ENCODE results near the gene RMND1.

The RMND1 gene

DNA sequence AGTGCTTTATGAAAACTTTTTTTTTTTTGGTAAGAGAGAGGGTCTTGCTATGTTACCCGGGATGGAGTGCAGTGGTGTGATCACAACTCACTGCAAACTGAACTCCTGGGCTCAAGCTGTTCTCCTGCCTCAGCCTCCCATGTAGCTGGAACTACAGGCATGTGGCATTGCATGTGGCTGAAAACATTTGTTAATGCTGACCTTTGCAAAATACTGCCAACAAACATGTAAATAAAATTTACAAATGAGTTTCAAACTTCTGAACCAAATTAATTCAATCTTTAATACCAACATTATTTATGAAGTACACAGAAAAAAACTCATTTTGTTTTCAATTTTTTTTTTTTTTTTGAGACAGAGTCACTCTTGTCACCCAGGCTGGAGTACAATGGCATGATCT, 34.4 kb downstream of the RMND1 start:
- DNase-seq (ENCODE audit: low spot score) = no peak

DNA sequence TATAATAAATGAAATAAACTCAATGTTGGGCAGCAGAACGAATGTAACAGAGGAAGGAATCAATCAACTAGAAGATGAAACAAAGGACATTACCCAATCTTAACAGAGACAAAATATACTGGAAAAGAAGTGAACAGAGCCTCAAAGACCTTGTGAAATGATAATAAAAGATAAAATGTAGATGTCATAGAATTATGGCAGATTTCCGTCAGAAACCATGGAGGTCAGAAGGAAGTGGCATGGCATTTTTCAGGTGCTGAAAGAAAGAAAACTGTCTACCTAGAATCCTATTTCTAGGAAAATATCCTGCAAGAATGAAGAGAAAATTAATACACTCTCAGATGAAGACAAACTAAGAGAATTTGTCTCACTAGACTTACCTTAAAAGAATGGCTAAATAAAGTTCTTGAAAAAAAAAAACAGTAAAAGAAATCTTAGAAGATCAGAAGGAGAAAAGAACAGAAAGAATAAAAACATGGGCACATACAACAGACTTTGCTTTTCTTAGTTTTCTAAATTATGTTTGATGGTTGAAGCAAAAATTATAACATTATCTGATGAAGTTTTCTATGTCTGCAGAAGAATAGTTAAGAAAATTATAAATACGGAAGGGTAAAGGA, 37.2 kb downstream of the RMND1 start:
- no peak for DNase-seq (ENCODE audit: low spot score)

GRCh38 chr6:151413372-151414145, 38.4 kb downstream of the RMND1 start:
- no peak for DNase-seq (ENCODE audit: low spot score)

- no peak for DNase-seq (ENCODE audit: low spot score)
Observed at GRCh38 chr6:151412909-151413308, 39.0 kb downstream of the RMND1 start.

DNA sequence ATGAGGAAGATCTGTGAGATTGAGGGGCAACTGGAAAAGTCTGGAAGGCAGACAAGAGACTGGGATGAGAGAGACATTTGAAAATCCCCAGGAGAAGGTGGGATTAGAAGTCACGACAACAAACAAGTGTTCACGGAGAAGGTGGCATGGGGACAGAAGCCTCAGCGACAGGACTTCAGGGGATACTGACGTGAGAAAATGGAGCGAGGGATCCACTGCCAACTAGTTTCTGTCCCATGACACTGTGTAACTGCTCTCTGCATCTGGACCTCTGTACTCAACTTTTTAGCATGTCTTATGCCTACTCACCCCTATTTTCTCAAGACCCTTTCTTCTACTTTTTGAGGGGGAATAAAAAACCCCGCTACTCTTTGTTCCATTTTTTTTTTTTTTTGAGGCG, 42.2 kb downstream of the RMND1 start:
- DNase-seq (ENCODE audit: low spot score) = no peak

- no peak for DNase-seq (ENCODE audit: low spot score)
Observed at GRCh38 chr6:151409260-151409659, 42.7 kb downstream of the RMND1 start.

DNA sequence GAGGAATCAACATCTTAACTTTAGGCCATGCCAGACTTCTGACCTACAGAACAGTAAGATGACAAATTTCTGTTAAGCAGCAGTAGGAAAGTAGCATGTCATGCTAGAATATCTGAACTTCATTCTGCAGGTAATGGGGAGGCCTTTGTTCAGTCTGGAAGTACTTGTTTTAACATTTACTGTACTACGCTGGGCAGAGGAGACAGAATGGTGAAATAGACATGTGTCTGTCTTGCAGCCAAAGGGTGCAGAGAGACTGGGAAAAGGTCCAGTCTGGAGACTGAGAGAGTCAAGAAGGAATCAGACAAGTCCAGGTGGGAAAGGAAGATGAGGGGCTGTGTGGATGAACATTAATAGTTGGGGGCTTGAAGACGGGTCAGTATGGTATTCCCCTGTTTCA, 43.1 kb downstream of the RMND1 start:
- DNase-seq (ENCODE audit: low spot score) = no peak

DNA sequence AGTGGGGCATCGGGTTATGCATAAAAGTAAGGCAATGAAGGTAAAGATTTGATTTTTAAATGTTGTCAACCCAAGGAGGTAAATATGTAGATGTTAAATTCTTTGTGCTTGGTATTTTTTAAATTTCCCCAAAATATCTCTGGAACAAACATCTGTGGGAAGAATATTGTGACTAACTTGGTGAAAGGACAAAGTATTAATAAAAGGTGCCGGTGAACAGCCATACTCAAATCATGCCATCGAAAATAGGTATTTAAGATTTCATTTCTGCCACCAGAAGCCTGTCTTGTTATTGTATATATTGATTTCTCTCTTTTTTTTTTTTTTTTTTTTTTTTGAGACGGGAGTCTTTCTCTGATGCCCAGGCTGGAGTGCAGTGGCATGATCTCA, 48.0 kb downstream of the RMND1 start:
- DNase-seq (ENCODE audit: low spot score) = no peak

DNA sequence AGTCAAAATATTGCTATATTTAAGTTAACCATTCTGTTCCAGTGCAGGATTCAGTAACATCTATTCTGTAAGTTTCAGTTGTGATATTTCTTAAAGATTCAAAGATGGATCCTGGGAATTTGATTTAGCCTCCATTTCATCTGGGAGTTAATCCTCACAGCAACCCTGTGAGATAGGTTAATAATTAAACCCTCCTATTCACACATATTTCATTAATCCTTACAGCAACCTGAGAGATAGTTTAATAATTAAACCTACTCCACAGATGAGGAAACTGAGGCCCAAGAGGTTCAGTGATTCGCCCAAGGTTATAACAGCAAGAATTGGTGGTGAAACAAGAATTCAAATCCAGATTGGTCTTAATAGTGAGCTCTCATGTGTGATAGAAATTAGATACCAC, 49.7 kb downstream of the RMND1 start:
- no peak for DNase-seq (ENCODE audit: low spot score)

DNA sequence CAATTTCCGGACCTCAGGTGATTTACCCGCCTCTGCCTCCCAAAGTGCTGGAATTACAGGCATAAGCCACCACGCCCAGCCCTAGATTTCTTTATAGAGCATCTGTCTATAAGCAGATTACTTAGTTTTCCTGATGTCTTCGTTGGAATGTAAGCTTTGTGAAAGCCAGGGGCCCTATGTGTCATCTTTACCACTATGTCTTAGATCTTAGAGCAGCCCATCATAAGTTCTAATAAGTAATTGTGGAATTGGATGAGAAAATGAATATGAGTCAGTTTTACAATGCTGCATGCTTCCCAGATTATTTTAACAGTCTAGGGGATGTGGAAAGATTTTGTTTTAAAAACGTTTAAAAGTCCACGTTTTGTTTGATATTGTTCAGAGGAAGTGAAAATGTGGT, 51.5 kb downstream of the RMND1 start:
- DNase-seq (ENCODE audit: low spot score) = no peak

- DNase-seq (ENCODE audit: low spot score) = no peak
Observed at GRCh38 chr6:151399679-151400078, 52.2 kb downstream of the RMND1 start.

DNA sequence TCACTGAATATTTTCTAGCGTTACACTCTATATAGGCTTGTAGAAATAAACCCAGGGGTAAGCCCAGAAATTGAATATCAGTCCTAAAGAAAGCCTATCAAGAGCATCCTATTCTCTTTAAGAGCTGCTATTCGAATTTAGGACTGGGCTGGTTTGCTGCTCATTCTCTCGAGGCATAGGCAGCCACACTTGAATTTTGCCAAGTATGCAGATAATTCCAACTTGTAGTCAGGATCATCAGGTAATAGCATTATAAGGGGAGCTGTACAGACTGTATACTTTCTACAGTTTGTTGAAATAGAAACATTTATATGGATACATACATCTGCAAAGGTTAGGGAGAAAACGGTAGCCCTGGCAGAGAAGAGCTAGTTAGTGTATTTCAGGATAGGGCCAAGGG, 58.5 kb downstream of the RMND1 start:
- no peak for DNase-seq (ENCODE audit: low spot score)

DNA sequence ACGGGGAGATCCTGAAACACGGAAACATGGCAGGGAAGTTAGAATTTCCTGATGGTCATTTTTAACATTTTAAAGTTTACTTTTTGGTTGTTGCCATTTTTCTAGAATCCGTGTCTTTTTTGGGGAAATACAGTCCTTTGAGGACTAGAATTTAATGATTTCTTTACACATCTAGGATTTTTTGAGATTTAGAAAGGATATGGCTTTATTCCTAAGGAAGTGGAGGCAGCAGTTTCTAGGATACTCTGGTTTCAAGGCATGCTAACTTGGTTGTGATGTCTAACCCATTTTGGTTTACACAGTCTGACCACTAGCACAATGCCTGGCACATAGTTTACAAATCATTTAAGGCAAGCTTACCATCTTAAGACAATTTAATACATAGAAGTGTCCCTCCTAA, 59.5 kb downstream of the RMND1 start:
- DNase-seq (ENCODE audit: low spot score) = no peak

- peak; percentile 28 for DNase-seq (ENCODE audit: low spot score)
Observed at GRCh38 chr6:151391471-151392413, 60.2 kb downstream of the RMND1 start, which contains the start of gene ZBTB2. Gene ZBTB2 (minus strand): TSS chr6:151391559. CDS start chr6:151373637, 17,922 bp downstream.

- peak; percentile 35 for DNase-seq (ENCODE audit: low spot score)
Observed at GRCh38 chr6:151390851-151391470, 61.0 kb downstream of the RMND1 start.

- DNase-seq (ENCODE audit: low spot score) = peak; percentile 95
Observed at GRCh38 chr6:151390276-151390850, 61.6 kb downstream of the RMND1 start.

DNA sequence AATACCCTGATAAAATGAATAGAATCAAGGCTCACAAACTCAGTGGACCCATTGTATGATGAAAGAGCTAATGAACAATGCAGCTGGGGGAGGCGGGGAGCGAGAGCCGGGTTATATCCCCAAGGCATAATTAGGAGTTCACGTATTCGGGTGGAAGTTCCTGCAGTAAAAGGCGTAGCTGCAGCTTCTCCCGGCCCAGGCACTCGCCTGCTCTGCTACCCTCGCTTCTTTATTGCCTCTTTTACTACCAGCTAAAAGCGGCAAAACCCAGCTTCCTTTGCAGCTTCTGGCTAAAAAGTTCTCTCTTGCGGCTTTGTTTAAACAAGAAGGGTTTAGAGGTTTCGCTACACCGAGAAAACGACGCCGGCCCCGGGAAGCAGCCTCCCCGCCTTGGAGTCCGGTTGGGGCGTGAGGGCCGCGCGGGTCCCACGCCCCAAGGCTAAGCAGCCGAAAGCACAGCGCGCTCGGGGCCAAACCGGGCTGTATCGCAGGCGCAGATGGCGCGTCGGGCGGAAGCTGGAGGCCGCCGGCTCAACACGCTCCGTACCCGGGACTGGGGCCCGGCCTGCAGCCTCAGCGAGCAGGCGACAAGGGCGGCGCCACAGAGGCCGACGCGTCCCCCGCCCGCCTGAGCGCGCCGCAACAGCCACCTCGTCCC, 62.2 kb downstream of the RMND1 start:
- peak; percentile 75 for DNase-seq (ENCODE audit: low spot score)

- no peak for DNase-seq (ENCODE audit: low spot score)
Observed at GRCh38 chr6:151388997-151389617, 62.8 kb downstream of the RMND1 start.

DNA sequence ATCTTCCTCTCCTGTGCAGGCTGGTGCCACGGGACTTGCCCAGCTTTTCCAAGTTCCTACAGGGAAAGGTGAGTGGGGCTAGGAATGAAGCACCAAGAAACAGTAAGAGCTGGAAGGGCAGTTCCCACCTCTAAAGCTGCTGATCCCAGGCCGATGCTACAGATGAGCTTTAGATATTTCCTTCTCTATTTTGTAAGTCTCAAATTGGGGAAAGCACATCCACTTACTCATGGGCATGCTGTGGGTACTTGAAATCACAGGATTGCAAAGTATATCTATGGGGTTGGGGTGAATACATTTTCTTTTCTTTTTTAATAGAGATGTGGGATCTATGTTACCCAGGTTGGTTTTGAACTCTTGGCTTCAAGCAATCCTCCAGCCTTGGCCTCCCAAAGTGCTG, 63.7 kb downstream of the RMND1 start:
- no peak for DNase-seq (ENCODE audit: low spot score)

GRCh38 chr6:151387175-151387970, 64.6 kb downstream of the RMND1 start:
- DNase-seq (ENCODE audit: low spot score) = no peak

Measured in COLO829 (cell line).